GM23248 (cell line): ENCODE results near the gene AARS2. TPM values are rescaled to one million over a fixed set of nuclear protein-coding genes. Genes with fewer than 3 reads are reported as not detected.
"Not testable (repeated sequence)": the region's sequence is repeated elsewhere in the genome, so short reads cannot be mapped to it uniquely, and the experiment has no call there.

Source experiments
- DNase-seq: peaks from one replicate; pipeline ENCODE4 v3.0.0-alpha.2; 2015
- H2AFZ ChIP-seq: fragments of 200-600 bp; sonication (generic); 2 replicates; pipeline ENCODE4 v1.6.1; 2016; ENCODE audit warnings: antibody characterized with exemption
- H3F3A ChIP-seq: fragments of 200-600 bp; sonication (generic); 2 replicates; pipeline ENCODE4 v1.6.1; 2016; ENCODE audit warnings: mild to moderate bottlenecking, antibody characterized with exemption, mixed run types; ENCODE audit not compliant: insufficient read depth
- H3K27ac ChIP-seq: fragments of 200-600 bp; sonication (generic); 2 replicates; pipeline ENCODE4 v1.5.1; 2016; ENCODE audit warnings: mild to moderate bottlenecking
- H3K27me3 ChIP-seq: fragments of 200-600 bp; sonication (generic); replicated peaks from 2 replicates; pipeline ENCODE4 v1.6.1; 2016; ENCODE audit warnings: mild to moderate bottlenecking; ENCODE audit not compliant: insufficient read depth
- H3K36me3 ChIP-seq: fragments of 200-600 bp; sonication (generic); 2 replicates; pipeline ENCODE4 v1.6.1; 2016; ENCODE audit warnings: low read depth, mild to moderate bottlenecking
- H3K4me1 ChIP-seq: fragments of 200-600 bp; sonication (generic); 2 replicates; pipeline ENCODE4 v1.6.1; 2016; ENCODE audit warnings: mild to moderate bottlenecking; ENCODE audit not compliant: insufficient read depth
- H3K4me2 ChIP-seq: fragments of 200-600 bp; sonication (generic); one replicate; pipeline ENCODE4 v1.6.1; 2016; ENCODE audit warnings: mild to moderate bottlenecking; ENCODE audit not compliant: unreplicated experiment
- H3K4me3 ChIP-seq: fragments of 200-600 bp; sonication (generic); 2 replicates; pipeline ENCODE4 v1.5.1; 2016; ENCODE audit warnings: mild to moderate bottlenecking
- H3K79me2 ChIP-seq: fragments of 200-600 bp; sonication (generic); 2 replicates; pipeline ENCODE4 v1.6.1; 2016; ENCODE audit warnings: mild to moderate bottlenecking; ENCODE audit not compliant: insufficient read depth
- H3K9ac ChIP-seq: fragments of 200-600 bp; sonication (generic); 2 replicates; pipeline ENCODE4 v1.6.1; 2016; ENCODE audit warnings: mild to moderate bottlenecking
- H3K9me2 ChIP-seq: fragments of 200-600 bp; sonication (generic); 2 replicates; pipeline ENCODE4 v1.6.1; 2016; ENCODE audit warnings: mixed run types, mild to moderate bottlenecking, moderate library complexity; ENCODE audit not compliant: insufficient read depth
- H3K9me3 ChIP-seq: fragments of 200-600 bp; sonication (generic); one replicate; pipeline ENCODE4 v1.6.1; 2017; ENCODE audit warnings: low read depth
- H4K20me1 ChIP-seq: fragments of 200-600 bp; sonication (generic); 2 replicates; pipeline ENCODE4 v1.6.0; 2016; ENCODE audit not compliant: insufficient read depth
- EZH2 ChIP-seq: fragments of 200-600 bp; sonication (generic); IDR thresholded peaks from 2 replicates; pipeline ENCODE4 v1.6.1; 2018; ENCODE audit warnings: antibody characterized with exemption, mild to moderate bottlenecking; ENCODE audit not compliant: insufficient read depth, poor library complexity, severe bottlenecking
- EZH2phosphoT487 ChIP-seq: fragments of 200-600 bp; sonication (generic); IDR thresholded peaks from 2 replicates; pipeline ENCODE4 v1.6.1; 2018; ENCODE audit warnings: antibody characterized with exemption, moderate library complexity, mild to moderate bottlenecking, low read depth; ENCODE audit not compliant: insufficient read depth
- WGBS, 2 experiments: methylation state at CpG; one replicate each; pipeline ENCODE4 v1.1.6; 2015 to 2017; ENCODE audit warnings: low lambda C conversion rate in 2 of 2, low coverage in 1 of 2; ENCODE audit errors: missing lambda C conversion rate in 2 of 2; 5-methylcytosine and 5-hydroxymethylcytosine counted together
- in situ Hi-C: fragments of 300-500 bp; cut with MboI; formaldehyde crosslinking; loops from 2 replicates; pipeline ENCODE4 v1.15.0; 2020
- polyA plus RNA-seq: library from polyadenylated mRNA; unstranded; fragments of >200 nt; fragmentation: Nextera tagmentation; extraction: Ambion mirVana; gene quantifications from 2 replicates; pipeline ENCODE4 v1.2.1, GENCODE V29; 2016
- total RNA-seq: library from RNA; depleted of rRNA; stranded (reverse); fragments of >200 nt; shearing (Covaris generic); gene quantifications from 2 replicates; pipeline ENCODE4 v1.2.3, GENCODE V29; 2014

The AARS2 gene
- total and polyA plus RNA-seq, 2 experiments from 2014 or later: 6.0 to 14.7 TPM

GRCh38 chr6:44333273-44333919, 20.2 kb upstream of the AARS2 start:
- Histone ChIP-seq H3K9me3 (no peaks in the 10 kb centered on the region), H3K4me1 (no peaks in the 10 kb centered on the region), H3K4me2 (no peak overlapping the region), H3K27me3 (peaks cover 28% of the 10 kb centered on the region), H3F3A (no peaks in the 10 kb centered on the region), H3K4me3 (no peak overlapping the region), H3K27ac (no peak overlapping the region), H3K9me2 (no peaks in the 10 kb centered on the region), H4K20me1 (no peaks in the 10 kb centered on the region), H3K79me2 (no peaks in the 10 kb centered on the region), H2AFZ (no peak overlapping the region), H3K36me3 (no peaks in the 10 kb centered on the region), H3K9ac (no peak overlapping the region)
- WGBS, 2 experiments: 48 to 52% methylated on average over 11 of the region's 11 CpGs
- TF ChIP-seq EZH2phosphoT487: no peak
- no peak for TF ChIP-seq EZH2
- DNase-seq: no peak
- in situ Hi-C loops: no loop called here

GRCh38 chr6:44332585-44332984, 19.4 kb upstream of the AARS2 start:
- Histone ChIP-seq H3K36me3 (no peaks in the 10 kb centered on the region), H3K27me3 (peaks cover 29% of the 10 kb centered on the region), H2AFZ (no peak overlapping the region), H3K79me2 (no peaks in the 10 kb centered on the region), H3K4me1 (no peaks in the 10 kb centered on the region), H3K4me2 (no peak overlapping the region), H3K27ac (no peak overlapping the region), H3K4me3 (no peak overlapping the region), H3F3A (no peaks in the 10 kb centered on the region), H3K9me2 (no peaks in the 10 kb centered on the region), H3K9me3 (no peaks in the 10 kb centered on the region), H4K20me1 (no peaks in the 10 kb centered on the region), H3K9ac (no peak overlapping the region)
- in situ Hi-C loops: no loop called here
- peak; percentile 43 for DNase-seq
- TF ChIP-seq EZH2phosphoT487: no peak
- no peak for TF ChIP-seq EZH2
- WGBS, 2 experiments: 23 to 25% methylated on average over 7 of the region's 7 CpGs

GRCh38 chr6:44329858-44330257, 16.7 kb upstream of the AARS2 start:
- Histone ChIP-seq H3K4me2 (no peak overlapping the region), H3K4me3 (no peak overlapping the region), H3K79me2 (no peaks in the 10 kb centered on the region), H2AFZ (no peak overlapping the region), H3K27ac (no peak overlapping the region), H3K4me1 (no peaks in the 10 kb centered on the region), H3K9me3 (no peaks in the 10 kb centered on the region), H3F3A (no peaks in the 10 kb centered on the region), H4K20me1 (no peaks in the 10 kb centered on the region), H3K36me3 (no peaks in the 10 kb centered on the region), H3K27me3 (peaks cover 34% of the 10 kb centered on the region), H3K9ac (no peak overlapping the region), H3K9me2 (no peaks in the 10 kb centered on the region)
- in situ Hi-C loops: no loop called here
- no peak for TF ChIP-seq EZH2
- no peak for TF ChIP-seq EZH2phosphoT487
- 66 to 67% methylated on average over 5 of the region's 5 CpGs for WGBS, 2 experiments
- DNase-seq: no peak

- H4K20me1 ChIP-seq, H3K9ac ChIP-seq, H3K4me3 ChIP-seq, DNase-seq, H3K9me3 ChIP-seq, H3F3A ChIP-seq, H2AFZ ChIP-seq, H3K27ac ChIP-seq, H3K36me3 ChIP-seq, H3K9me2 ChIP-seq, H3K4me1 ChIP-seq, in situ Hi-C loops, H3K79me2 ChIP-seq, H3K4me2 ChIP-seq: not testable (repeated sequence)
- H3K27me3 ChIP-seq: peaks cover 34% of the 10 kb centered on the region
- 44 to 46% methylated on average over 7 of the region's 9 CpGs for WGBS, 2 experiments
Measured at GRCh38 chr6:44328203-44328602, 15.1 kb upstream of the AARS2 start.

- no peak overlapping the region for H3K9ac ChIP-seq
- 67 to 74% methylated on average over 2 of the region's 2 CpGs for WGBS, 2 experiments
- no peak for DNase-seq
- no peak overlapping the region for H2AFZ ChIP-seq
- H3K4me2 ChIP-seq: no peak overlapping the region
- H4K20me1 ChIP-seq: no peaks in the 10 kb centered on the region
- H3K4me3 ChIP-seq: no peak overlapping the region
- no peaks in the 10 kb centered on the region for H3K4me1 ChIP-seq
- no peaks in the 10 kb centered on the region for H3K79me2 ChIP-seq
- no peaks in the 10 kb centered on the region for H3F3A ChIP-seq
- no peaks in the 10 kb centered on the region for H3K9me3 ChIP-seq
- TF ChIP-seq EZH2phosphoT487: no peak
- no peak for TF ChIP-seq EZH2
- in situ Hi-C loops: no loop called here
- no peaks in the 10 kb centered on the region for H3K9me2 ChIP-seq
- peaks cover 36% of the 10 kb centered on the region for H3K27me3 ChIP-seq
- H3K36me3 ChIP-seq: no peaks in the 10 kb centered on the region
- no peak overlapping the region for H3K27ac ChIP-seq
Measured at GRCh38 chr6:44327760-44328159, 14.6 kb upstream of the AARS2 start.
